Activated B cell treated with CpG ODN at 0.5 μM for 24 hours (primary cell): Measurements from ENCODE around the gene ITPA. TPM values are rescaled to one million over a fixed set of nuclear protein-coding genes. Genes with fewer than 3 reads are reported as not detected.

Experiments used
- ATAC-seq: fragments of 200-7000 bp; cut with Tn5 transposase; one replicate; pipeline ENCODE4 v1.10.0; 2021; ENCODE audit warnings: low read depth, mild to moderate bottlenecking, moderate library complexity
- CTCF ChIA-PET: fragments of 350-600 bp; sonication (Branson Sonifier 250); formaldehyde crosslinking; loops from one replicate; lab custom pipeline; 2021; ENCODE audit warnings: antibody characterized with exemption; lab: Charles Lee
- POLR2A ChIA-PET: fragments of 350-600 bp; sonication (Branson Sonifier 250); formaldehyde crosslinking; loops from one replicate; lab custom pipeline; 2021; ENCODE audit warnings: antibody characterized with exemption; lab: Charles Lee
- DNase-seq: peaks from one replicate; pipeline ENCODE4 v3.0.0; 2022
- H3K27ac Mint-ChIP-seq: one replicate; pipeline ENCODE4 v1.8.0; 2020; ENCODE audit warnings: mixed read lengths
- H3K27me3 Mint-ChIP-seq: one replicate; pipeline ENCODE4 v1.8.0; 2021; ENCODE audit warnings: mixed read lengths
- H3K36me3 Mint-ChIP-seq: one replicate; pipeline ENCODE4 v1.8.0; 2021; ENCODE audit warnings: low read depth, mixed read lengths
- H3K4me1 Mint-ChIP-seq: one replicate; pipeline ENCODE4 v1.8.0; 2021; ENCODE audit warnings: mixed read lengths
- H3K4me3 Mint-ChIP-seq: one replicate; pipeline ENCODE4 v1.8.0; 2020; ENCODE audit warnings: mild to moderate bottlenecking, mixed read lengths
- H3K9me3 Mint-ChIP-seq: one replicate; pipeline ENCODE4 v1.8.0; 2020; ENCODE audit warnings: mixed read lengths
- intact Hi-C: fragments of 100-400 bp; cut with micrococcal nuclease; formaldehyde crosslinking; loops from one replicate; pipeline ENCODE4 v1.15.1; 2024
- total RNA-seq: library from RNA; stranded (reverse); gene quantifications from 2 replicates; pipeline ENCODE4 v1.2.3, GENCODE V29; 2022
- TF ChIP-seq, protein P1 (sequence below): fragments of 200-600 bp; IDR thresholded peaks from one replicate; pipeline ENCODE4 v1.8.0; 2022; ENCODE audit warnings: antibody characterized with exemption, mild to moderate bottlenecking

ITPA gene
- total RNA-seq: 82.1 and 84.8 TPM in 2 replicates

DNA sequence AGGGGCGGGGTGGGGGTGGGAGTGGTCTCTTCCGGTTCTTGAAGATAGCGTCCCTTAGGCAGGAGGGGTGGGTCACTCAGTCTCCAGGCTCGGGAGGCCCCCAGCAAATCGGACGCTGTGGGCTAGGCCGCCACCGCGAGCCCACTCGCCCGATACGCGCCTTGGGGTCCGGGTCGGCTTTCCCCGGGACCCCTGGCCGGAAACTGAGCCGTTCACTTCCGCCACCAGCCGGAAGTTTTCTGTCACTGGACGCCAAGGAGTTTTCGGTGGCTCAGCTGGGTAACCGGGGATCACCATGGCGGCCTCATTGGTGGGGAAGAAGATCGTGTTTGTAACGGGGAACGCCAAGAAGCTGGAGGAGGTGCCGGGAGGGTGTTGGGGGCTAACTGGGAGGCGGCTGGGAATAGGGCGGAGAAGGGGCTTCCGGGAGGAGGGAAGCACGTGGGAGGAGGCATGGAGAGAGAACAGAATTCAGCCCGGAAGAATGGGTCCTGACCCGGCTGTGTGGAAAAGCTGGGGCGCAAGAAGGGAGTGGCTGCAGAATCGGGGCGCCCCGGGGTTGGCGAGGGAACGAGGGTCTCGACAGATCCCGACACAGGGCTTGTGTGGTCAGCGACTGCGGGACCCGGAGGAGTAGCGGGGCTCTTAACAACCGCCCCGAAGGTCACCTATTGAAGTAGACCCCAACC lies at the start of gene ITPA:
Gene ITPA, plus strand, starts transcription at position 242 of the 689 bp plus-strand sequence. Its CDS starts 54 bp downstream, at position 296.
- peak; percentile 47 for ATAC-seq
- ChIA-PET POLR2A (interaction anchor here (0.6 to 1.9 kb wide), 8 partner anchors 12 to 571 kb away, joined by 3 to 10 read pairs (median 6); partner anchors contain the start of genes FASTKD5 and UBOX5), CTCF (interaction anchor here (1.0 to 1.2 kb wide), 2 partner anchors 9 to 11 kb away, joined by 3 read pairs; no protein-coding TSS in a partner anchor)
- Mint-ChIP-seq H3K4me1 (peaks cover 29% of the 10 kb centered on the region), H3K27me3 (no peaks in the 10 kb centered on the region), H3K36me3 (peaks cover 24% of the 10 kb centered on the region), H3K27ac (peak within 1 kb of the TSS; percentile 86), H3K4me3 (peak within 1 kb of the TSS; percentile 98), H3K9me3 (no peaks in the 10 kb centered on the region)
- TF ChIP-seq, protein P1, sequence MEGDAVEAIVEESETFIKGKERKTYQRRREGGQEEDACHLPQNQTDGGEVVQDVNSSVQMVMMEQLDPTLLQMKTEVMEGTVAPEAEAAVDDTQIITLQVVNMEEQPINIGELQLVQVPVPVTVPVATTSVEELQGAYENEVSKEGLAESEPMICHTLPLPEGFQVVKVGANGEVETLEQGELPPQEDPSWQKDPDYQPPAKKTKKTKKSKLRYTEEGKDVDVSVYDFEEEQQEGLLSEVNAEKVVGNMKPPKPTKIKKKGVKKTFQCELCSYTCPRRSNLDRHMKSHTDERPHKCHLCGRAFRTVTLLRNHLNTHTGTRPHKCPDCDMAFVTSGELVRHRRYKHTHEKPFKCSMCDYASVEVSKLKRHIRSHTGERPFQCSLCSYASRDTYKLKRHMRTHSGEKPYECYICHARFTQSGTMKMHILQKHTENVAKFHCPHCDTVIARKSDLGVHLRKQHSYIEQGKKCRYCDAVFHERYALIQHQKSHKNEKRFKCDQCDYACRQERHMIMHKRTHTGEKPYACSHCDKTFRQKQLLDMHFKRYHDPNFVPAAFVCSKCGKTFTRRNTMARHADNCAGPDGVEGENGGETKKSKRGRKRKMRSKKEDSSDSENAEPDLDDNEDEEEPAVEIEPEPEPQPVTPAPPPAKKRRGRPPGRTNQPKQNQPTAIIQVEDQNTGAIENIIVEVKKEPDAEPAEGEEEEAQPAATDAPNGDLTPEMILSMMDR: no peak
- peak; percentile 58 for DNase-seq
- intact Hi-C loops: loop anchor here (1.0 to 10.0 kb wide), 4 partner anchors 9 to 555 kb away; partner anchors contain the start of genes ADISSP and ATRN

DNA sequence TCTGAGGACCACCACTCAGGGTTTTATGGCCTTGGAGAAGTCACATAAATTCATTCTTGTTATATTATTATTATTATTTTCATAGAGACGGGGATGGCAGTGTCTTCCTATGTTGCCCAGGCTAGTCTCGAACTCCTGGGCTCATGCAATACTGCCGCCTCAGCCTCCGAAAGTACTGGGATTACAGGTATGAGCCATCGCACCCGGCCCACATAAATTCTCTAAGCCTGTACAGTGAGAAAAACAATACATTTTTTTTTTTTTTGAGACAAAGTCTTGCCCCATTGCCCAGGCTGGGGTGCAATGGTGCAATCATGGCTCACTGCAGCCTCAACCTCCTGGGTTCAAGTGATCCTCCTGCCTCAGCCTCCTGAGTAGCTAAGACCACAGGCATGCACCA lies 48.9 kb upstream of the ITPA start:
- ChIA-PET POLR2A (interaction anchor here (0.6 to 1.3 kb wide), 4 partner anchors 19 to 248 kb away, joined by 3 to 15 read pairs (median 4); partner anchors contain the start of gene ITPA), CTCF (interaction anchor here (1.7 kb wide), 1 partner anchor 107 kb away, joined by 4 read pairs; no protein-coding TSS in a partner anchor)
- DNase-seq (no peak), ATAC-seq (no peak)
- Mint-ChIP-seq H3K36me3 (peaks cover 16% of the 10 kb centered on the region), H3K4me3 (peak overlapping the region; percentile 24), H3K27ac (no peak overlapping the region), H3K27me3 (no peaks in the 10 kb centered on the region), H3K9me3 (no peaks in the 10 kb centered on the region), H3K4me1 (peaks cover 40% of the 10 kb centered on the region)
- intact Hi-C loops: no loop called here
- TF ChIP-seq, protein P1: no peak

DNA sequence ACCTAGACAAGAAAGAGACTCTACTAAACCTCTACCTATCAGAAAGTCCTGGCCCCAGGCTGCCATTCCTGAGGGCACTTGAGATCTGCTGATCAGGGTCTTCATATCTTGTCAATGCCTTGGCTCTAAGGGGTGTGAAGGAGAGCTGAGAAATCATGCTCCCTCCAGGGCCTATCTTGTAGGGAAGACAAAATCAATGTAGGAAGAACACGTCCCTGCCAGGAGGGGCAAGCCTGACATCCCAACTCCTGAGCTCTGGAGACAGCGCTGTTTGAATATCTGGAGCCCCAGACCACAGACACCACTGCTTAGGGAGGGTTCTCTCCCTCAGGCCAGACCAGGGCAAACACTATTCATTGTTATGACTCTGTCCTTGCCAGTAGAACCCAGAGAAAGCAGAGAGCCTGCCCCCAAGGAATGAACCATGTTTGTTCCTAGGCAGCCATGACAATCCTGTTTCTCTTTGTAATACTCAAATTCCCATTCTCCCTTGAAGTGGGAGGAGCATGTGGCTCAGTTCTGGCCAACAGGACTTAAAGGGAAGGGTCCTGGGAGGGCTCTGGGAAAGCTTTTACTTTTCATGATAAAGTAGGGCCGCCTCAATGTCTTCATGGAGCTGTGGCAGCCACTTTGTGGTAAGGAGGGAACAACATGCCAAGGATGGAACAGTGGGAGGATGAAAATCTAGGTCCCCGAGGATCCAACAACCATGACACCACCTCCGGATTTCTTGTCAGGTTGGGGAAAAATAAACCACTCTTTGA lies 47.8 kb upstream of the ITPA start:
- Mint-ChIP-seq H3K36me3 (peaks cover 9% of the 10 kb centered on the region), H3K4me3 (peak overlapping the region; percentile 52), H3K9me3 (no peaks in the 10 kb centered on the region), H3K27ac (no peak overlapping the region), H3K4me1 (peaks cover 30% of the 10 kb centered on the region), H3K27me3 (peaks cover 4% of the 10 kb centered on the region)
- TF ChIP-seq, protein P1: no peak
- intact Hi-C loops: no loop called here
- ChIA-PET POLR2A (interaction anchor here (0.6 to 1.5 kb wide), 2 partner anchors 48 to 115 kb away, joined by 3 to 9 read pairs; partner anchors contain the start of gene ITPA), CTCF (no interaction called here)
- ATAC-seq (no peak), DNase-seq (no peak)

DNA sequence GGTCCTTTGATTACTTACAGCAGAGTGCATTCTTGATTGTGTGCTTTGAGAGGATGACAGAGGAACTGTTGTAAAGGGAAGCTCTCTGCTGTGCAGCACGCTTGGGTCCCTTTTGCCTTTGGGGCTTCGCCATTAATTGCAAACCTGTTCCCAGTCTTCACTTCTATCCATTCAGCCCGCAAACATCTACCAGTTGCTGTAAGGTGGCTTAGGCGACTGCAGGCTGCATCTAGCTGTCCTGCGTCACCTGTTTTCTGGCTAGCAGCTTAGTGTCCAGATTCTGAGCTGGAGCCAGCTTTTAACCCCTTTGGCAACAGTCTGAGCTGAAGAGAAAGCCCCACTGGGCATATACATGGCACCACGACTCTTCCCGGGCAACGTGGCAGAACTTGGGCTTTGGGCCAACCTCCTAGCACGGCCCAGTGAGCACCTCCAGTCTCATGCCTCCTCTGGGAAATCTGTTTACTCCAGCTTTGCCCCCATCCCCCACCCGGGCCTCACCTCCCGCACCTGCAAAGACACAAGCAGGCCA lies 47.2 kb upstream of the ITPA start:
- no peak for DNase-seq
- no peak for ATAC-seq
- CTCF ChIA-PET: no interaction called here

More for the DNA sequence above, 47.2 kb upstream of the ITPA start:
- peaks cover 7% of the 10 kb centered on the region for H3K36me3 Mint-ChIP-seq
- H3K9me3 Mint-ChIP-seq: no peaks in the 10 kb centered on the region
- H3K27me3 Mint-ChIP-seq: peaks cover 6% of the 10 kb centered on the region
- intact Hi-C loops: no loop called here
- no peak overlapping the region for H3K4me3 Mint-ChIP-seq
- H3K4me1 Mint-ChIP-seq: peaks cover 24% of the 10 kb centered on the region
- TF ChIP-seq, protein P1: no peak
- H3K27ac Mint-ChIP-seq: no peak overlapping the region
- POLR2A ChIA-PET: interaction anchor here (1.5 kb wide), 1 partner anchor 47 kb away, joined by 9 read pairs; the partner anchor contains the start of gene ITPA
